SU-DHL-6 (cell line): Measurements from ENCODE around the gene ANKRD13D.

ENCODE experiments used
- H2AFZ ChIP-seq: fragments of 200-600 bp; sonication (generic); 2 replicates; pipeline ENCODE4 v1.6.1; 2014; ENCODE audit warnings: low read depth, mild to moderate bottlenecking, moderate library complexity, mixed read lengths, antibody characterized with exemption, low read length; ENCODE audit not compliant: severe bottlenecking
- H3F3A ChIP-seq: fragments of 200-600 bp; shearing (Covaris generic); 2 replicates; pipeline ENCODE4 v1.6.0; 2016; ENCODE audit warnings: antibody characterized with exemption, mild to moderate bottlenecking; ENCODE audit not compliant: insufficient read depth
- H3K27ac ChIP-seq: fragments of 200-600 bp; sonication (generic); 2 replicates; pipeline ENCODE4 v1.5.1; 2016; ENCODE audit warnings: low read depth, mild to moderate bottlenecking, low read length, moderate library complexity, mixed read lengths
- H3K27me3 ChIP-seq: fragments of 200-600 bp; sonication (generic), shearing (Covaris generic); 2 replicates; pipeline ENCODE4 v1.6.0; 2014; ENCODE audit warnings: mild to moderate bottlenecking, low read length
- H3K36me3 ChIP-seq: fragments of 200-600 bp; sonication (generic); 2 replicates; pipeline ENCODE4 v1.6.1; 2014; ENCODE audit warnings: mild to moderate bottlenecking, low read length, mixed read lengths
- H3K4me2 ChIP-seq: fragments of 300-600, 200-600 bp; shearing (Covaris generic), sonication (generic); 2 replicates; pipeline ENCODE4 v1.6.0; 2014; ENCODE audit warnings: low read length, low read depth, mild to moderate bottlenecking; ENCODE audit not compliant: poor library complexity, severe bottlenecking
- H3K4me3 ChIP-seq: fragments of 200-600 bp; sonication (generic); 2 replicates; pipeline ENCODE4 v1.5.1; 2014; ENCODE audit warnings: antibody characterized with exemption, low read length, mild to moderate bottlenecking, mixed read lengths; ENCODE audit not compliant: insufficient read depth, poor library complexity, severe bottlenecking
- H3K79me2 ChIP-seq: fragments of 200-600 bp; sonication (generic); 2 replicates; pipeline ENCODE4 v1.6.1; 2014; ENCODE audit warnings: mild to moderate bottlenecking, low read length, moderate library complexity; ENCODE audit not compliant: insufficient read depth
- H3K9ac ChIP-seq: fragments of 200-600 bp; sonication (generic); 2 replicates; pipeline ENCODE4 v1.7.0; 2014; ENCODE audit warnings: mild to moderate bottlenecking, low read length
- H3K9me2 ChIP-seq: fragments of 200-600 bp; sonication (generic); replicated peaks from 2 replicates; pipeline ENCODE4 v1.6.1; 2014; ENCODE audit warnings: low read length; ENCODE audit not compliant: insufficient read depth
- H3K9me3 ChIP-seq: fragments of 200-600 bp; sonication (generic); 2 replicates; pipeline ENCODE4 v1.6.1; 2014; ENCODE audit warnings: low read length, mixed read lengths; ENCODE audit not compliant: insufficient read depth
- H4K20me1 ChIP-seq: fragments of 200-600 bp; sonication (generic); 2 replicates; pipeline ENCODE4 v1.6.1; 2014; ENCODE audit warnings: low read depth, mild to moderate bottlenecking, antibody characterized with exemption, low read length, moderate library complexity, mixed read lengths
- CTCF ChIP-seq: fragments of 200-600 bp; sonication (generic); IDR thresholded peaks from one replicate; pipeline ENCODE4 v1.5.1; 2017; ENCODE audit warnings: antibody characterized with exemption, mild to moderate bottlenecking, low read length, moderate library complexity; ENCODE audit not compliant: insufficient read depth, poor library complexity, severe bottlenecking
- EZH2phosphoT487 ChIP-seq: fragments of 200-600 bp; sonication (generic), shearing (Covaris generic); conservative IDR thresholded peaks from 2 replicates; pipeline ENCODE4 v1.6.1; 2018; ENCODE audit warnings: mild to moderate bottlenecking, antibody characterized with exemption, low read length, moderate library complexity, mixed read lengths

ANKRD13D gene

GRCh38 chr11:67279589-67280340, 9.3 kb upstream of the ANKRD13D start:
- Histone ChIP-seq H3K27ac (no peak overlapping the region), H3K79me2 (peaks cover 44% of the 10 kb centered on the region), H3K9me3 (no peaks in the 10 kb centered on the region), H3K27me3 (no peaks in the 10 kb centered on the region), H4K20me1 (no peaks in the 10 kb centered on the region), H3K36me3 (peaks cover 3% of the 10 kb centered on the region; the same call in 1 of the 2 replicates), H3F3A (peaks cover 18% of the 10 kb centered on the region), H3K4me2 (no peak overlapping the region), H3K9ac (no peak overlapping the region), H3K9me2 (no peaks in the 10 kb centered on the region), H3K4me3 (no peak overlapping the region), H2AFZ (no peak overlapping the region)
- TF ChIP-seq CTCF: no peak
- no peak for TF ChIP-seq EZH2phosphoT487

- H3K36me3 ChIP-seq: peaks cover 3% of the 10 kb centered on the region; the same call in 1 of the 2 replicates
- peaks cover 38% of the 10 kb centered on the region for H3K79me2 ChIP-seq
- no peak overlapping the region for H3K27ac ChIP-seq
- no peak for TF ChIP-seq CTCF
- no peak for TF ChIP-seq EZH2phosphoT487
- no peaks in the 10 kb centered on the region for H3K9me2 ChIP-seq
- no peak overlapping the region for H3K9ac ChIP-seq
- no peak overlapping the region for H3K4me2 ChIP-seq
- no peaks in the 10 kb centered on the region for H3K27me3 ChIP-seq
- no peaks in the 10 kb centered on the region for H3K9me3 ChIP-seq
- no peaks in the 10 kb centered on the region for H4K20me1 ChIP-seq
- H3F3A ChIP-seq: peaks cover 18% of the 10 kb centered on the region
- no peak overlapping the region for H3K4me3 ChIP-seq
- H2AFZ ChIP-seq: no peak overlapping the region
These were observed 8.7 kb upstream of the ANKRD13D start for GRCh38 chr11:67280341-67280787.

- Histone ChIP-seq H3K4me2 (no peak overlapping the region), H3K27ac (no peak overlapping the region), H3K79me2 (peaks cover 32% of the 10 kb centered on the region), H2AFZ (no peak overlapping the region), H3F3A (peaks cover 14% of the 10 kb centered on the region), H3K9ac (no peak overlapping the region), H3K9me3 (no peaks in the 10 kb centered on the region), H3K36me3 (peaks cover 3% of the 10 kb centered on the region; the same call in 1 of the 2 replicates), H3K4me3 (no peak overlapping the region), H3K27me3 (no peaks in the 10 kb centered on the region), H4K20me1 (no peaks in the 10 kb centered on the region), H3K9me2 (no peaks in the 10 kb centered on the region)
- TF ChIP-seq CTCF (no peak), EZH2phosphoT487 (no peak)
These were observed 8.1 kb upstream of the ANKRD13D start for GRCh38 chr11:67280788-67281551.
